ENCODE results near the gene PLA1A. TPM values are rescaled to one million over a fixed set of nuclear protein-coding genes. Genes with fewer than 3 reads are reported as not detected.

Gene PLA1A
- total RNA-seq, 4 donors from 2014 or later: 2.0 to 6.7 (median 3.9) TPM

DNA sequence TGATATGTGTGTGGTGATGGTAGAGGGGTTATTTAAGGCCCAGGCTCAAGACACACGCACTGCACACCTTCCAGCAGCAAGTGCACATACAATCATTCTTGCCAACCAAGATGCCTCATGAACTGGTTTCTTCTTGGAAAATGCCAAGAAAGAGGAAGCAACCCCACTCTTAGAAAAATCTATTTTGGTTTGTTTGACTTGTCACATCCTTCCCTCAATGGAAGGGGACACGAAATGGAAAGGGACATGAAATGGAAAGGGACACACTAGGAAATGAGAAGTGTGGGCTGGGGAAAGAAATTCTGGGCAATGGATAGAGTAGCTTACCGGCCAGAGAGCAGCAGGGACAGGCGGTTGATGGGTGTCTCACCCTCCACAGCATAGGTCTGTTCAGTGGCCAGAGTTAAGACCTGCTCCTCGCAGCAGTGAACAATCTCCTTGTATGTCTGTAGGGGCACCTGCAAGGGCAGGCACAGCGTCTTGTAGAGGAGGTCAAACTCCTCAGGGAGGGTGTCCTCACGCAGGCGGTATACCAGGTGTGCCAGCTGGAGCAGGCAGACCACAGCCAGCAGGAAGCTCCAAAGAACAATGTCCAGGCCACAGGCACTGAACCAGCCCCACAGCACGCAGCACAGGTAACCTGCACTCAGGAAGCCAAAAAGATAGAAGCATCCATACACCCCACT lies 62.1 kb downstream of the PLA1A start:
- Histone ChIP-seq H3K36me3 (no peaks in the 10 kb centered on the region), H3K4me1 (peaks cover 0 to 5% of the 10 kb centered on the region in 2 donors), H3K9me3 (no peaks in the 10 kb centered on the region), H3K4me3 (replicated peaks in 1 of 3) (no peak overlapping the region), H3K27ac (no peak overlapping the region), H3K27me3 (no peaks in the 10 kb centered on the region)
- TF ChIP-seq, protein P1, sequence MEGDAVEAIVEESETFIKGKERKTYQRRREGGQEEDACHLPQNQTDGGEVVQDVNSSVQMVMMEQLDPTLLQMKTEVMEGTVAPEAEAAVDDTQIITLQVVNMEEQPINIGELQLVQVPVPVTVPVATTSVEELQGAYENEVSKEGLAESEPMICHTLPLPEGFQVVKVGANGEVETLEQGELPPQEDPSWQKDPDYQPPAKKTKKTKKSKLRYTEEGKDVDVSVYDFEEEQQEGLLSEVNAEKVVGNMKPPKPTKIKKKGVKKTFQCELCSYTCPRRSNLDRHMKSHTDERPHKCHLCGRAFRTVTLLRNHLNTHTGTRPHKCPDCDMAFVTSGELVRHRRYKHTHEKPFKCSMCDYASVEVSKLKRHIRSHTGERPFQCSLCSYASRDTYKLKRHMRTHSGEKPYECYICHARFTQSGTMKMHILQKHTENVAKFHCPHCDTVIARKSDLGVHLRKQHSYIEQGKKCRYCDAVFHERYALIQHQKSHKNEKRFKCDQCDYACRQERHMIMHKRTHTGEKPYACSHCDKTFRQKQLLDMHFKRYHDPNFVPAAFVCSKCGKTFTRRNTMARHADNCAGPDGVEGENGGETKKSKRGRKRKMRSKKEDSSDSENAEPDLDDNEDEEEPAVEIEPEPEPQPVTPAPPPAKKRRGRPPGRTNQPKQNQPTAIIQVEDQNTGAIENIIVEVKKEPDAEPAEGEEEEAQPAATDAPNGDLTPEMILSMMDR (IDR thresholded peaks at IDR 0.05): no peak
- TF ChIP-seq POLR2A (IDR thresholded peaks at IDR 0.05): no peak
- WGBS, 2 donors: 74 to 85% methylated on average over 5 to 9 of the region's 9 CpGs
- DNase-seq: no peak
- intact Hi-C loops (cut with DNase I): no loop called here

DNA sequence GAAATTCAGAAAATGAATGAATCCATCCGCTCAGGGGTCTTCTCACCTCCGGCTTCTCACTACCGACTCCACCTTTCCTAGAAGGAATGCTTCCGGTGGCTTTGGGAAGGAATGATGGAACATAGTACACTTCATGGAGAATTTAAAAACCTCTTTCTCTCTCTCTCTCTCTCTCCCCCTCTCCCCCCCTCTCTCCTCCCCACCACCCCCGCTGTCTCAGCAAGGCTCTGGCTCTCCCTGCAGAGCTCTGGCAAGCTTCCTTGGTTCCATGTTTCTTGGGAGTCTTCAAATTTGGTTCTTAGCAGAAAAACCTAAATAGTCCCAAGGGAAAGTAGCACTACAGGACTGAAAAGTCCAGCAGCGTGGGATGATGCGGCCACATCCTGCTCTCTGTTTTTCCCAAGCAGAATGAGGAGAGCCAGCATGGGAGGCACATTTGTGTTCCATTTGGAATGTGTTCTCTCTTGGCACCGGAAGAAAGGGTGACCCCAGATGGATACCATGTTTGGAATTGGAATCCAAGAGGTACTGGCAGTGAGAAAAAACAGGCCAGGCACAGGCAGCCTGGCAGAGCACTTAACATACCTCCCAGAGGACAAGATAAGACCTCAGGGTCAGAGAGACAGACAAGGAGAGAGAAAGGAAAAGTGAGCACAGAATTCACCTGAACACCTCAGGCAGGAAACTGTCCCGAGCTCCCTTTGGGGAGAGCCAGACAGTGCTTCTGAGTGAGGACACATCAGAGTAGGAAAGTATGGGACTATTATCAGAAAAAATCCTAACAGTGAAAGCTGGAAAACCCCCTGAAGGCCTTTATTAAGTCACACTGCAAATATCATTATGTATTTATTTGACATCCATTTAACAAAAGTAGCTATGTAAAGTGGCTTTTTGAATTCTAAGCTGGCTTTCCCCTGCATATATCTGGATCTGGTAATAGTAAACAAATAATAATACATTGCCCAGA lies 63.1 kb downstream of the PLA1A start, which contains the start of gene POPDC2:
Gene POPDC2, minus strand, starts transcription at position 116 of the 967 bp plus-strand sequence. CDS start 166 bp downstream, outside the sequence.
- Histone ChIP-seq H3K4me3 (replicated peaks in 1 of 3) (no peak within 1 kb of the TSS), H3K36me3 (no peaks in the 10 kb centered on the region), H3K27ac (no peak within 1 kb of the TSS), H3K27me3 (no peaks in the 10 kb centered on the region), H3K4me1 (peaks cover 0 to 5% of the 10 kb centered on the region in 2 donors), H3K9me3 (no peaks in the 10 kb centered on the region)
- DNase-seq: no peak
- TF ChIP-seq, protein P1 (IDR thresholded peaks at IDR 0.05): no peak
- no peak for TF ChIP-seq POLR2A (IDR thresholded peaks at IDR 0.05)
- WGBS, 2 donors: 71 to 77% methylated on average over 9 of the region's 9 CpGs
- intact Hi-C loops (cut with DNase I): no loop called here

DNA sequence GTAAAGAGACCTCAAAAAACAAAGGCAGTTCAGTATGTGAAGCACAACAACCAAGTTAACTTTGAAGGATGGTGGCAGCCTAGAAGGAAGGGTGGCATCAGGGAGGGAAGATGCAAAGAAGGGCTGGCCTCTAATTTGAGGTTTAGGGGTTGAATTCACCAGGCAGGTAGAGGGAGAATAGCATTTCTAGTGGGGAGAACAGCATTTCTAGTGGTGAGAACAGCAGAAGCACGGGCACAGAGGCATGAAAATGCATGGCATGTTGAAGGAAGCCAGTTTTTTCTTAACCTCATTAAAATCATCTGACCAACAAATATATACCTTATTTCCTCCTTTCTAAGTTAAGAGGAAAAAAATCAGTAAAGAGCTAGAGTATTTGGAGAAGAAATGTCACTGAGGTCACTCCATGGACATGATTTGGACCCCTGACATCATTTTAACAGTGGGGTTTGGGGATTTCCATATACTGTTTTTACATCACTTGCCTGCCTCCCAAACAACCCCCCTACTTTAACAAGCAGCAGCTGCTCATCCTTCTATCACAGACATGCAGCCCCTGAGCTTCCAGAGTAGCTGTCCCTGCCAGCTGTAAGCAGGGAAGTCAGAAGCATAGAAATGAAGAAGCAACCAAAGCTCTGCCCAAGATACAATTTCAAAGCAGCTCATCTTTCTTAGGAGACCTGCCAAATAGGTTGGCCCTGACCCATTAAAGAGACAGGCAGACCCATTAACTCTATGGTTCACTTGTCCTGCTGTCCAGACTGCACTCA lies 65.1 kb downstream of the PLA1A start:
- Histone ChIP-seq H3K9me3 (no peaks in the 10 kb centered on the region), H3K36me3 (no peaks in the 10 kb centered on the region), H3K27me3 (no peaks in the 10 kb centered on the region), H3K27ac (no peak overlapping the region), H3K4me1 (peaks cover 0 to 5% of the 10 kb centered on the region in 2 donors), H3K4me3 (replicated peaks in 1 of 3) (no peak overlapping the region)
- 73 to 91% methylated on average over 1 of the region's 1 CpG for WGBS, 2 donors
- intact Hi-C loops (cut with DNase I): no loop called here
- TF ChIP-seq, protein P1 (IDR thresholded peaks at IDR 0.05): no peak
- no peak for TF ChIP-seq POLR2A (IDR thresholded peaks at IDR 0.05)
- DNase-seq: no peak

DNA sequence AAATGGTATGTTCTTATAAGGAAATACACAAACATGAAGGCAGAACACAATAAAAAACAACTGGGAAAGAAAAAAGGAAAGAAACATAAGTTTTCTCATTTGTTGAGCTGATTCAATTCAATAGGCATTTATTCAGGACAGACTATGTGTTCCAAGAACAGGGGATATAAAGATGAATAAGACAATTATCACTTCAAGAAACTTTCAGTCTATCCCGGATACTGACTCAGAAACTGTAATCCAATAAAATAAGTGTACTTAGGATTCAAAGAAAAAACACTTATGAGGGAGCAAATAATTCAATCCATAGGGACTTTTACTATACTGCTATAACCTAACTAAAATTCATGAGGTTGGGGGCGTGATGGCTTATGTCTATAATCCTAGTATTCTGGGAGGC lies 66.2 kb downstream of the PLA1A start:
- Histone ChIP-seq H3K36me3 (peaks cover 0 to 4% of the 10 kb centered on the region in 2 donors), H3K27me3 (no peaks in the 10 kb centered on the region), H3K9me3 (no peaks in the 10 kb centered on the region), H3K4me3 (replicated peaks in 1 of 3) (no peak overlapping the region), H3K27ac (no peak overlapping the region), H3K4me1 (peaks cover 0 to 5% of the 10 kb centered on the region in 2 donors)
- DNase-seq: no peak
- WGBS, 2 donors: 87 to 91% methylated on average over 2 of the region's 2 CpGs
- TF ChIP-seq, protein P1 (IDR thresholded peaks at IDR 0.05): no peak
- no peak for TF ChIP-seq POLR2A (IDR thresholded peaks at IDR 0.05)
- intact Hi-C loops (cut with DNase I): no loop called here

Measured in thyroid gland (tissue), 4 donors.